AG10803 (cell line): ENCODE measurements around the gene GNAT3.

ENCODE experiments used
- DNase-seq: peaks from one replicate; pipeline ENCODE4 v3.0.0; 2010; ENCODE audit warnings: low read depth
- H3K4me3 ChIP-seq: 2 replicates; pipeline ENCODE4 v1.5.1; 2011; ENCODE audit warnings: mild to moderate bottlenecking, low read length, control low read depth
- TF ChIP-seq, protein P1 (sequence below): conservative IDR thresholded peaks from 2 replicates; pipeline ENCODE4 v1.5.1; 2011; ENCODE audit warnings: mild to moderate bottlenecking, low read length, control low read depth, inconsistent platforms

GNAT3 gene

GRCh38 chr7:80413383-80413945 is 98.4 kb downstream of the GNAT3 start:
- H3K4me3 ChIP-seq = no peak overlapping the region
- TF ChIP-seq, protein P1, sequence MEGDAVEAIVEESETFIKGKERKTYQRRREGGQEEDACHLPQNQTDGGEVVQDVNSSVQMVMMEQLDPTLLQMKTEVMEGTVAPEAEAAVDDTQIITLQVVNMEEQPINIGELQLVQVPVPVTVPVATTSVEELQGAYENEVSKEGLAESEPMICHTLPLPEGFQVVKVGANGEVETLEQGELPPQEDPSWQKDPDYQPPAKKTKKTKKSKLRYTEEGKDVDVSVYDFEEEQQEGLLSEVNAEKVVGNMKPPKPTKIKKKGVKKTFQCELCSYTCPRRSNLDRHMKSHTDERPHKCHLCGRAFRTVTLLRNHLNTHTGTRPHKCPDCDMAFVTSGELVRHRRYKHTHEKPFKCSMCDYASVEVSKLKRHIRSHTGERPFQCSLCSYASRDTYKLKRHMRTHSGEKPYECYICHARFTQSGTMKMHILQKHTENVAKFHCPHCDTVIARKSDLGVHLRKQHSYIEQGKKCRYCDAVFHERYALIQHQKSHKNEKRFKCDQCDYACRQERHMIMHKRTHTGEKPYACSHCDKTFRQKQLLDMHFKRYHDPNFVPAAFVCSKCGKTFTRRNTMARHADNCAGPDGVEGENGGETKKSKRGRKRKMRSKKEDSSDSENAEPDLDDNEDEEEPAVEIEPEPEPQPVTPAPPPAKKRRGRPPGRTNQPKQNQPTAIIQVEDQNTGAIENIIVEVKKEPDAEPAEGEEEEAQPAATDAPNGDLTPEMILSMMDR = no peak
- no peak for DNase-seq

DNA sequence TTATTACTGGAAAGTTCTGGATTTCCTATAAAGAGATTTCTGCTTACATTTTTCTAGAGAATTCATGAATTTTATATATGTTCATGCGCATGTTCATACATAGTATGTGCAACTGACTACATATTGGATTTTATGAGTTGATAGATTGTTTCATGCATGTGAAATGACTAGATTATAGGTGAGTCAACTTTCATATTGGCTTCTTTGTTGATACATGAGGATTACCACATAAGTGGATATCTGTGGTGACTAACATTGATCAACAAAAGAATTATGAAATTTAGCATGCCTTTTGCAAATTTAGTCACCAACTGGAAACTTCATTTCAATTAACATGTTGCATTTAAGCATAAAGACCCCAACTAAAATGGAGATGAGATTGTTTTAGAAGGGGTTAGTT is 99.0 kb downstream of the GNAT3 start:
- no peak overlapping the region for H3K4me3 ChIP-seq
- TF ChIP-seq, protein P1 = no peak
- peak; percentile 56 for DNase-seq

DNA sequence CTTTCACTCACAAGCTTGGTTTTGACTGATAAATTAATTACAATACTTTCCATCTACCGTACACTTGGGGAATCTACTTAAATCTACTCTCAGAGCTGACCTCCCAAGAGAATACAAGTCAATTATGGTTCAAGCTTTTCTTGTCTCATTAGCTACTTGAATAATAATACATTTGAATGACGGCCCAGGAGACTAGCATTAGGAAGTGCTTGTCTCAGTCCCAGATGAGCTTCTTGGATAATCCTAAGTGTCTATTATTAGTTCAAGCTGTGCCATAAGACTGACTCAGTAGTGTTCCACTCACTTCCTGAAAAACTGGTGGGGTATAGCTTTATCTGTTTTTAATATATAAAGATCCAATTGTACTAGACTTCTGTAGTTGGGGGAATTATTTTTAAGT is 100.2 kb downstream of the GNAT3 start:
- TF ChIP-seq, protein P1 = no peak
- H3K4me3 ChIP-seq = no peak overlapping the region
- peak; percentile 48 for DNase-seq

- H3K4me3 ChIP-seq = no peak overlapping the region
- TF ChIP-seq, protein P1 = no peak
- DNase-seq = peak; percentile 19
These were observed 101.8 kb downstream of the GNAT3 start for GRCh38 chr7:80410081-80410480.
